Activated naive CD8-positive, alpha-beta T cell (primary cell): ENCODE data around the gene LRRC4C.

ENCODE experiments used
- H3K27ac Mint-ChIP-seq: one replicate; pipeline ENCODE4 v1.8.0; 2021; ENCODE audit warnings: mixed read lengths
- H3K27me3 Mint-ChIP-seq: one replicate; pipeline ENCODE4 v1.8.0; 2021; ENCODE audit warnings: mixed read lengths
- H3K36me3 Mint-ChIP-seq: one replicate; pipeline ENCODE4 v1.8.0; 2021; ENCODE audit warnings: mixed read lengths
- H3K4me1 Mint-ChIP-seq: one replicate; pipeline ENCODE4 v1.8.0; 2021; ENCODE audit warnings: low read depth, mixed read lengths
- H3K4me3 Mint-ChIP-seq: one replicate; pipeline ENCODE4 v1.8.0; 2021; ENCODE audit warnings: mild to moderate bottlenecking, mixed read lengths
- H3K9me3 Mint-ChIP-seq: one replicate; pipeline ENCODE4 v1.8.0; 2021; ENCODE audit warnings: low read depth, mixed read lengths

LRRC4C gene

DNA sequence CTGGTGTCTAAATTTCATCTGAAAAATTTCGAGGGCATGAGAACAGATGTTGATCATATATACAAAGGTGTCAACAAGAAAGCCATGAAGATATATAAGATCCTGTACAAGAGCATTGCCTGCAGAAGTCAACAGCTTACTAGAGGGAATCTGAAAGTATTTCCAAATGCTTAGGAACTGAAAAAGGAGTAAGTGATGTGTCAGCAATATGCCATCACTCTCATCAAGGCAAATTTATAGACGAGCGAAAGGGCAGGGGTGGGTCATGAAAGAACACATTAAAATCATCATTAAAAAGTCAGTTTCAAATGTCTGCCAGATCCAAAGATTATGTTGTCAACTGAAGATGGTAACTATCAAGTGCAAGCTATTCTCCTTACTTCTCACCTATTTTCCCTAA, 1299.0 kb downstream of the LRRC4C start:
- H3K4me1 Mint-ChIP-seq: no peaks in the 10 kb centered on the region
- H3K27me3 Mint-ChIP-seq: no peaks in the 10 kb centered on the region
- no peak overlapping the region for H3K27ac Mint-ChIP-seq
- peaks cover 16% of the 10 kb centered on the region for H3K9me3 Mint-ChIP-seq
- H3K36me3 Mint-ChIP-seq: no peaks in the 10 kb centered on the region
- H3K4me3 Mint-ChIP-seq: no peak overlapping the region

DNA sequence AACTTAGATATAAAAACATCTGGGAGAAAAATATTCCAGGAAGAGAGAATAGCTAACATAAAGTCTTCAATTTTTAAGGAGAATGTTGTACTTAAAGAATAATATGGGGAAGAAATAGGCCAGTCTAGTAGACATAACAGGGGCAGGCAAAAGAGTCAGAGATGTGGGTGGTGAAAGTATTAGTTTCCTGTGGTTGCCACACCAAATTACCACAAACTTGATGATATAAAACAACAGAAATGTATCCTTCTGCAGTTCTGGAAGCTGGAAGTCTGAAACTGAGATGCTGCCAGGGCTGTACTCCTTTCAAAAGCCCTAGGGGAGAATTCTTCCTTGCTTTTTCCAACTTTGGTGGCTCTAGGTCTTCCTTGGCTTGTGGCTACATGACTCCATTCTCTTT, 1309.7 kb downstream of the LRRC4C start:
- H3K4me3 Mint-ChIP-seq: no peak overlapping the region
- no peaks in the 10 kb centered on the region for H3K36me3 Mint-ChIP-seq
- peaks cover 15% of the 10 kb centered on the region for H3K9me3 Mint-ChIP-seq
- no peak overlapping the region for H3K27ac Mint-ChIP-seq
- no peaks in the 10 kb centered on the region for H3K4me1 Mint-ChIP-seq
- H3K27me3 Mint-ChIP-seq: no peaks in the 10 kb centered on the region

- no peaks in the 10 kb centered on the region for H3K36me3 Mint-ChIP-seq
- H3K27me3 Mint-ChIP-seq: no peaks in the 10 kb centered on the region
- H3K9me3 Mint-ChIP-seq: peaks cover 10% of the 10 kb centered on the region
These were observed 1318.9 kb downstream of the LRRC4C start for GRCh38 chr11:40140560-40140959.

GRCh38 chr11:40139536-40139935, 1319.9 kb downstream of the LRRC4C start:
- H3K4me3 Mint-ChIP-seq: no peak overlapping the region
- no peaks in the 10 kb centered on the region for H3K36me3 Mint-ChIP-seq
- H3K4me1 Mint-ChIP-seq: no peaks in the 10 kb centered on the region
- H3K27ac Mint-ChIP-seq: no peak overlapping the region
- peaks cover 10% of the 10 kb centered on the region for H3K9me3 Mint-ChIP-seq
- H3K27me3 Mint-ChIP-seq: no peaks in the 10 kb centered on the region

More at GRCh38 chr11:40140560-40140959, 1318.9 kb downstream of the LRRC4C start:
- Mint-ChIP-seq H3K4me1 (no peaks in the 10 kb centered on the region), H3K27ac (no peak overlapping the region), H3K4me3 (no peak overlapping the region)

- Mint-ChIP-seq H3K4me1 (no peaks in the 10 kb centered on the region), H3K4me3 (no peak overlapping the region), H3K36me3 (no peaks in the 10 kb centered on the region), H3K27ac (no peak overlapping the region), H3K9me3 (peaks cover 10% of the 10 kb centered on the region), H3K27me3 (no peaks in the 10 kb centered on the region)
These were observed 1320.4 kb downstream of the LRRC4C start for GRCh38 chr11:40139066-40139465.

DNA sequence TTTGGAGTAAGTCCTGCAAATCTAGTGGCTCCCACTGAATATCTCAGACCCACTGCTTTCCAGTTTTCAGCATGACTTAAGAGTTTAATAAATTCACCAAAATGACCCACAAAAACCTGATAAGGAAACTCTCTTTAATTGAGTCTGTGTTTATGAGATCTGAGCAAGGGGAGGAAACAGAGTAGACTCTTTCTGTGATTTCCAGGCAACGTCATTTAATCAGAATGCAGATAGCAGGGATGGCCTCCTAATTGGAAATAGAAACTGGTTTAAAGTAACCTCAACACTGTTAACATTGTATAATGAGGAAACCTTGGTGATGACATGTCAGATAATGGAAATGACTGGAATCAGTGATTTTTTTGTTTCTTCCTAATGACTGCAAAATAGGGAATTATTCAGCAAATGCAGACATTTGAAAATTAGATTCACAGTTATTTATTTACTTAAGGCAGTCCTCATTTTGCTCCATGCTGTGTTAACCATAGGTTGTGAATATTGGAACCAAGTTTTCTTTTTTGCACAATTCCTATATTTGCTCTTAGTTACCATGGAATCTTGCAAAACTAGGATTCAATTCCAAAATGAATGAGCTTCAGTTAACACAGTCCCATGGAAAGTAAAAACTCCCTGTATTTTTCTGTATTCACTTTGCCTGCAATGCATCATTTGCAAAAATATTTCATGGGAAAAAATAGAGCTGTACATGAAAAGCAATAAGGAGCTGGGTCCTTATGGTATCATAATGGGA, 1324.5 kb downstream of the LRRC4C start:
- Mint-ChIP-seq H3K27ac (no peak overlapping the region), H3K36me3 (no peaks in the 10 kb centered on the region), H3K9me3 (peaks cover 6% of the 10 kb centered on the region), H3K4me3 (no peak overlapping the region), H3K4me1 (no peaks in the 10 kb centered on the region), H3K27me3 (no peaks in the 10 kb centered on the region)

- H3K36me3 Mint-ChIP-seq: no peaks in the 10 kb centered on the region
- no peaks in the 10 kb centered on the region for H3K4me1 Mint-ChIP-seq
- no peak overlapping the region for H3K27ac Mint-ChIP-seq
- H3K4me3 Mint-ChIP-seq: no peak overlapping the region
- H3K9me3 Mint-ChIP-seq: peaks cover 6% of the 10 kb centered on the region
- H3K27me3 Mint-ChIP-seq: no peaks in the 10 kb centered on the region
These were observed 1326.0 kb downstream of the LRRC4C start for GRCh38 chr11:40133498-40133897.

DNA sequence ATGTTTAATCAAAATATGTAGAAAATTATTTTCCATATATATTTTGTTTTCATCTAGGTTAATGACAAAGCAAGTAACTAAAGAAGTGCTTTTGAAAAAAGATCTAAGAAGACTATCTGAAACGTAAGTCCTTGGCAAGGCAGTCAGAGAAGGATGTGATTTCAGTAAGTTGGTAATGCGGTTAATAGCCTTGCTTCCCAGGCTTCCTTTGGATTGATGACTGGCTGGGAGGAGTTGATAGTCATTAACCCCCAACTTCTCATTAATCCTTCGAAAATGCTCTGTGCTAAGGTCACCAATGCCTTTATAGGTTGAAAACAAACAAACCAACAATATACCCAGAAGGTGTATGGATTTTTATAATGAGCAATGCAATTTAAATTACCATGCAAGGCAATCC, 1326.5 kb downstream of the LRRC4C start:
- Mint-ChIP-seq H3K9me3 (peaks cover 6% of the 10 kb centered on the region), H3K27ac (no peak overlapping the region), H3K36me3 (no peaks in the 10 kb centered on the region), H3K4me3 (no peak overlapping the region), H3K4me1 (no peaks in the 10 kb centered on the region), H3K27me3 (no peaks in the 10 kb centered on the region)

DNA sequence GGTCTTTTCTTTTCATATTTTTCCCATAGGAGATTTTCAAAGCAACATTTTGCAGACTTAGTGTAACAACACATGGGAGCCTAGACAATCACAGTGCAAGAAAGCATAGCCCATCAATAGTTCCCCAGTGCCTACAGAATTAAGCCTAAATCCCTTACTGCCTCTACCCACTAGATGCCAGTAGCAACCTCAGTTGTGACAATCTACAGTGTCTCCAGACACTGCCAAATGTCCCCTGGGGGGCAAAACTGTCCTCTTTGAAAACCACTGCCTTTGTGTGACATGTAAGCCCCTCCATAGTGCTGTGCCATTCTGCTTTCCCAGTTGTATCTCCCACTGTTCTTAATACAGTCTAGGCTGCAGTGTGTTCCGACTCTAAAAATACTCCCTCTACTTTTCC, 1329.0 kb downstream of the LRRC4C start:
- Mint-ChIP-seq H3K27ac (no peak overlapping the region), H3K9me3 (peaks cover 6% of the 10 kb centered on the region), H3K27me3 (no peaks in the 10 kb centered on the region), H3K36me3 (no peaks in the 10 kb centered on the region), H3K4me1 (no peaks in the 10 kb centered on the region), H3K4me3 (no peak overlapping the region)

GRCh38 chr11:40129266-40129665, 1330.2 kb downstream of the LRRC4C start:
- Mint-ChIP-seq H3K27ac (no peak overlapping the region), H3K4me1 (no peaks in the 10 kb centered on the region), H3K4me3 (no peak overlapping the region), H3K9me3 (peaks cover 6% of the 10 kb centered on the region), H3K36me3 (no peaks in the 10 kb centered on the region), H3K27me3 (no peaks in the 10 kb centered on the region)

GRCh38 chr11:40125054-40125453, 1334.4 kb downstream of the LRRC4C start:
- H3K9me3 Mint-ChIP-seq: peaks cover 6% of the 10 kb centered on the region
- H3K27ac Mint-ChIP-seq: no peak overlapping the region
- no peaks in the 10 kb centered on the region for H3K4me1 Mint-ChIP-seq
- H3K4me3 Mint-ChIP-seq: no peak overlapping the region
- H3K36me3 Mint-ChIP-seq: no peaks in the 10 kb centered on the region
- H3K27me3 Mint-ChIP-seq: no peaks in the 10 kb centered on the region

- Mint-ChIP-seq H3K4me3 (no peak overlapping the region), H3K27me3 (no peaks in the 10 kb centered on the region), H3K4me1 (no peaks in the 10 kb centered on the region), H3K9me3 (peaks cover 20% of the 10 kb centered on the region), H3K27ac (no peak overlapping the region), H3K36me3 (no peaks in the 10 kb centered on the region)
These were observed 1339.8 kb downstream of the LRRC4C start for GRCh38 chr11:40119661-40120060.

DNA sequence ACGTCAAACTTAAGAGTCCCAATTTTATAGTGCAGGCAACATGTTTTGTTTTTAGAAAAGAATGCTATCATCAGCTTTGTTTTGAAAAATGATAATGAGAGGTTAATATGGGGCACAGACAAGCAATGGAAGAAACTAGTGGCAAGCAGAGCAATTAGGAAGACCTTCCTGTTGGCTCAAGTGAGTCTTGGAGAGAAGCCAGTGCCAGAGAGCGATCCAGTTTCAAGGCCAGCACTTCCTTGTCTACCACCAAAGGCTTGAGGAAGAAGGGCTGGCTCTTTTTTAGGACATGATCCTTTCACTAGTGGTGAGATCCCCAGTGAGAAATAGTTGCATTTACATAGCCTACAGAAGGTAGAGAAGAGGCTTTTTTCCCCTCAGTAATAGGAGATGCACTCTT, 1340.7 kb downstream of the LRRC4C start:
- Mint-ChIP-seq H3K4me3 (no peak overlapping the region), H3K4me1 (no peaks in the 10 kb centered on the region), H3K27ac (no peak overlapping the region), H3K36me3 (no peaks in the 10 kb centered on the region), H3K27me3 (no peaks in the 10 kb centered on the region), H3K9me3 (peaks cover 26% of the 10 kb centered on the region)

- H3K4me3 Mint-ChIP-seq: no peak overlapping the region
- H3K4me1 Mint-ChIP-seq: no peaks in the 10 kb centered on the region
These were observed 1341.4 kb downstream of the LRRC4C start for GRCh38 chr11:40118026-40118425.

GRCh38 chr11:40104941-40105550, 1354.4 kb downstream of the LRRC4C start:
- no peaks in the 10 kb centered on the region for H3K27me3 Mint-ChIP-seq
- peaks cover 19% of the 10 kb centered on the region for H3K9me3 Mint-ChIP-seq
- H3K36me3 Mint-ChIP-seq: no peaks in the 10 kb centered on the region
- no peak overlapping the region for H3K27ac Mint-ChIP-seq
- H3K4me1 Mint-ChIP-seq: no peaks in the 10 kb centered on the region
- no peak overlapping the region for H3K4me3 Mint-ChIP-seq

More at GRCh38 chr11:40118026-40118425, 1341.4 kb downstream of the LRRC4C start:
- no peak overlapping the region for H3K27ac Mint-ChIP-seq
- H3K27me3 Mint-ChIP-seq: no peaks in the 10 kb centered on the region
- no peaks in the 10 kb centered on the region for H3K36me3 Mint-ChIP-seq
- peaks cover 24% of the 10 kb centered on the region for H3K9me3 Mint-ChIP-seq

DNA sequence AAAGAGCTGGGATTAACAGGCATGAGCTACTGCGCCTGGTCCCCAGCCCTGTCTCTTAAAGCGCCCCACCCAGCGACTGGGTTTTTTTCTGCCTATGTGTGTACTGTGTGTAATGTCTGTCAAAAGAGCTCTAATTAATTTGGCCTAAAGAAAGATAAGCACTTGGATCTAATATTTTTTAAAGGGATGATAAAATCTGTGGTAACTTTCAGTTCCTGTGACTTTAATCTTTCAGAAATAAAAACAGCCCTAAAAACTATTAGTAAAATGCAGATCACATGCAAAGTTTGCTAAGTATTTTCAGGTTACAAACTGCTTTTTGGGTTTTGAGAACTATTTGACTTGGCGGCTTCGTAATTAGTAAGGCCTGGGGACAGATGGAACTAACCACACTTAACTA, 1358.7 kb downstream of the LRRC4C start:
- Mint-ChIP-seq H3K4me3 (no peak overlapping the region), H3K27ac (no peak overlapping the region), H3K27me3 (no peaks in the 10 kb centered on the region), H3K36me3 (no peaks in the 10 kb centered on the region), H3K9me3 (peaks cover 15% of the 10 kb centered on the region), H3K4me1 (no peaks in the 10 kb centered on the region)
